ENCODE results near the gene ARHGAP4. TPM values are rescaled to one million over a fixed set of nuclear protein-coding genes. Genes with fewer than 3 reads are reported as not detected.

Gene ARHGAP4
- total and polyA plus RNA-seq, 10 donors: 176 to 713 (median 269) TPM

DNA sequence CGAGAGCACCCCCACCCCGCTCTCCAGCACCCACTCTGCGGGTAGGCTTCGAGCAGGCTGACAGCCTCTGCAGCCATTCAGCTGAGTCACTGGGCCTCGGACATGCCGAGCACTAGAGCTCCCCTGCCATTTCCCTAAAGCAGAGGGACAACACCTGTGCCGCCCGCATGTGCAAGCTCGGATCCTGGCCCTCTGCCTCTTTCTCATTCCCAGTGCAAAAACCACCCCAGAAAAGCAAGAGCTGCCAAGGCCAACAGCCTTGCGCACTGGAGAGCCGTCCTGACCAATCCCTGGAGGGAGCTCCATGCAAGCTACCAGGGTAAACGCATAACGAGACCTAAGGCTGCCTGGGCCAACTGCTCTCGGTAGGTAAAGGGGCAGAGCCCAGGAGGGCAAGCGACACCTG is 40.2 kb upstream of the ARHGAP4 start:
- H3K4me3 ChIP-seq: peak overlapping the region in 1 of 8 donors; percentile 95
- H3K27me3 ChIP-seq (replicated peaks in 1 of 7): no peaks in the 10 kb centered on the region
- TF ChIP-seq POLR2A (IDR thresholded peaks at IDR 0.05): no peak
- no peak for TF ChIP-seq POLR2AphosphoS5 (IDR thresholded peaks at IDR 0.05)
- no peak for TF ChIP-seq CTCF (IDR thresholded peaks at IDR 0.05 in 8 of 11, conservative IDR thresholded peaks at IDR 0.05 in 3 of 11)
- intact Hi-C loops (cut with DNase I; ENCODE audit: low total_unique reads): no loop called here
- peak overlapping the region in 7 of 8 donors; percentile 65 to 100 (median 99) for H3K27ac ChIP-seq
- 63 to 79% (median 74%) methylated on average over 6 to 15 of the region's 15 CpGs for WGBS, 5 donors
- H3K36me3 ChIP-seq: peaks cover 0 to 37% (median 30%) of the 10 kb centered on the region in 6 donors
- peaks cover 20 to 68% (median 50%) of the 10 kb centered on the region in 6 donors for H3K4me1 ChIP-seq
- DNase-seq: no peak
- no peaks in the 10 kb centered on the region for H3K9me3 ChIP-seq

GRCh38 chrX:153965406-153965805 is 39.3 kb upstream of the ARHGAP4 start:
- intact Hi-C loops (cut with DNase I; ENCODE audit: low total_unique reads): no loop called here
- Histone ChIP-seq H3K36me3 (peaks cover 0 to 45% (median 39%) of the 10 kb centered on the region in 6 donors), H3K9me3 (no peaks in the 10 kb centered on the region), H3K4me3 (no peak overlapping the region), H3K4me1 (peaks cover 20 to 68% (median 50%) of the 10 kb centered on the region in 6 donors), H3K27ac (peak overlapping the region in 4 of 8 donors; percentile 98 to 99 (median 99)), H3K27me3 (replicated peaks in 1 of 7) (no peaks in the 10 kb centered on the region)
- 40 to 76% (median 64%) methylated on average over 2 to 5 of the region's 5 CpGs for WGBS, 5 donors
- TF ChIP-seq POLR2AphosphoS5 (IDR thresholded peaks at IDR 0.05) (no peak), CTCF (IDR thresholded peaks at IDR 0.05 in 8 of 11, conservative IDR thresholded peaks at IDR 0.05 in 3 of 11) (no peak), POLR2A (IDR thresholded peaks at IDR 0.05) (no peak)
- no peak for DNase-seq

GRCh38 chrX:153964105-153964504 is 38.0 kb upstream of the ARHGAP4 start:
- Histone ChIP-seq H3K36me3 (peaks cover 2 to 58% (median 52%) of the 10 kb centered on the region in 6 donors), H3K4me3 (no peak overlapping the region), H3K27ac (peak overlapping the region in 1 of 8 donors; percentile 98), H3K27me3 (replicated peaks in 1 of 7) (no peaks in the 10 kb centered on the region), H3K9me3 (no peaks in the 10 kb centered on the region), H3K4me1 (peaks cover 20 to 58% (median 43%) of the 10 kb centered on the region in 6 donors)
- WGBS, 5 donors: 61 to 92% (median 89%) methylated on average over 5 to 14 of the region's 14 CpGs
- DNase-seq: no peak
- TF ChIP-seq POLR2AphosphoS5 (IDR thresholded peaks at IDR 0.05): no peak
- TF ChIP-seq POLR2A (IDR thresholded peaks at IDR 0.05): no peak
- TF ChIP-seq CTCF (IDR thresholded peaks at IDR 0.05 in 8 of 11, conservative IDR thresholded peaks at IDR 0.05 in 3 of 11): no peak
- intact Hi-C loops (cut with DNase I; ENCODE audit: low total_unique reads): no loop called here

DNA sequence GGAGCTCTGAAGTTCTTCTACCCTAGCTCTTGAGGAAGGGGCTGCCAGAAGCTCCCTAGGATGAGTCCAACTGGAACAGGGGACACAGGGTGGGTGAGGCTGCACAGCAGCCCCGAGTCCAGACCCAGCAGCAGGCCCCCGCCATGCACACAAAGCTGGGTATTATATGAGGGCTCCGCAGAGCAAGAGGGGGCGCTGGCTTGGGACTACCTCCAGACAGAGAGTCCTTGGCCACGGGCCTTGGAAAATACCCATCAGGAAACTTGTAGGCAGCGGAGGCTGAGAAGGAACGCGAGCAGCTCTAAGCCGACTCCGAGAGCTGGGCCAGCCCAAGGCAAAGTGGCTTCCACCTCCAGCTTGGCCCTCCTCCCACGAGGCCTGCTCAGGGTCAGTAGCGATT is 37.5 kb upstream of the ARHGAP4 start:
- no peaks in the 10 kb centered on the region for H3K9me3 ChIP-seq
- WGBS, 5 donors: 88 to 93% (median 90%) methylated on average over 11 to 12 of the region's 12 CpGs; no CpG with 5 or more reads in 1 of the 5 donors
- H3K4me3 ChIP-seq: no peak overlapping the region
- no peak for TF ChIP-seq POLR2AphosphoS5 (IDR thresholded peaks at IDR 0.05)
- no peak for TF ChIP-seq POLR2A (IDR thresholded peaks at IDR 0.05)
- TF ChIP-seq CTCF (IDR thresholded peaks at IDR 0.05 in 8 of 11, conservative IDR thresholded peaks at IDR 0.05 in 3 of 11): no peak
- intact Hi-C loops (cut with DNase I; ENCODE audit: low total_unique reads): no loop called here
- H3K27me3 ChIP-seq (replicated peaks in 1 of 7): no peaks in the 10 kb centered on the region
- H3K36me3 ChIP-seq: peaks cover 3 to 64% (median 58%) of the 10 kb centered on the region in 6 donors
- no peak overlapping the region for H3K27ac ChIP-seq
- H3K4me1 ChIP-seq: peaks cover 18 to 53% (median 38%) of the 10 kb centered on the region in 6 donors
- peak; percentile 61 for DNase-seq
